Nephron (organoid): ENCODE data around the gene NEUROD6.

Experiments
- H3K27ac Mint-ChIP-seq, 3 experiments: 2 replicates each; pipeline ENCODE4 v1.8.0; 2020; ENCODE audit warnings: mixed read lengths in 3 of 3, mild to moderate bottlenecking in 2 of 3, moderate library complexity in 1 of 3
- H3K27me3 Mint-ChIP-seq: 2 replicates; pipeline ENCODE4 v1.8.0; 2021; ENCODE audit warnings: low read depth, mild to moderate bottlenecking, moderate library complexity, mixed read lengths
- H3K36me3 Mint-ChIP-seq: 2 replicates; pipeline ENCODE4 v1.8.0; 2020; ENCODE audit warnings: low read depth, mixed read lengths
- H3K4me1 Mint-ChIP-seq: 2 replicates; pipeline ENCODE4 v1.8.0; 2020; ENCODE audit warnings: mixed read lengths
- H3K4me3 Mint-ChIP-seq, 3 experiments: 2 replicates each; pipeline ENCODE4 v1.8.0; 2020; ENCODE audit warnings: mild to moderate bottlenecking in 3 of 3, mixed read lengths in 3 of 3, moderate library complexity in 2 of 3
- H3K9me3 Mint-ChIP-seq: 2 replicates; pipeline ENCODE4 v1.8.0; 2020; ENCODE audit warnings: mixed read lengths
- TF ChIP-seq, protein P1 (sequence below), 3 experiments: fragments of 200-600 bp; sonication (generic); IDR thresholded peaks; one replicate each; pipeline ENCODE4 v1.5.0; 2021; ENCODE audit warnings: antibody characterized with exemption in 3 of 3; ENCODE audit not compliant: unreplicated experiment in 3 of 3

The NEUROD6 gene

DNA sequence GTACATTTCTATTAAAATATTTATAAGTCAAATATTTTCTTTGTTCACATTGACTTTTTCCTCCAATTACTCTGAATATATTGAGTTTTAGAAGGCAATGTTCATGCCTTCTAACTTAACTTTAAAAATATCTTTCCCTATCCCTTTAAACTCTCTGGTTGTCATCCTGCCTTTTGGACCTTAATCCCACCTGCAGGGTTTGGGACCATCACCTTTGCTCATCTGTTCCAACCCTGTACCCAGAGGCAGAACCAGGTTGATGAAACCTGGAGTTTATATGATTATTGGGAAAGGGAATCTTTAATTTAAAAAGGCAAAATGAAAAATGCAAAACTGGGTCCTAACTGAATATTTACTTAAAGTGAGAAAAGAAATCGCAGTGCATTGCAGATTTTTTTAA lies 24.8 kb downstream of the NEUROD6 start:
- H3K4me3 Mint-ChIP-seq = no peak overlapping the region
- TF ChIP-seq, protein P1, sequence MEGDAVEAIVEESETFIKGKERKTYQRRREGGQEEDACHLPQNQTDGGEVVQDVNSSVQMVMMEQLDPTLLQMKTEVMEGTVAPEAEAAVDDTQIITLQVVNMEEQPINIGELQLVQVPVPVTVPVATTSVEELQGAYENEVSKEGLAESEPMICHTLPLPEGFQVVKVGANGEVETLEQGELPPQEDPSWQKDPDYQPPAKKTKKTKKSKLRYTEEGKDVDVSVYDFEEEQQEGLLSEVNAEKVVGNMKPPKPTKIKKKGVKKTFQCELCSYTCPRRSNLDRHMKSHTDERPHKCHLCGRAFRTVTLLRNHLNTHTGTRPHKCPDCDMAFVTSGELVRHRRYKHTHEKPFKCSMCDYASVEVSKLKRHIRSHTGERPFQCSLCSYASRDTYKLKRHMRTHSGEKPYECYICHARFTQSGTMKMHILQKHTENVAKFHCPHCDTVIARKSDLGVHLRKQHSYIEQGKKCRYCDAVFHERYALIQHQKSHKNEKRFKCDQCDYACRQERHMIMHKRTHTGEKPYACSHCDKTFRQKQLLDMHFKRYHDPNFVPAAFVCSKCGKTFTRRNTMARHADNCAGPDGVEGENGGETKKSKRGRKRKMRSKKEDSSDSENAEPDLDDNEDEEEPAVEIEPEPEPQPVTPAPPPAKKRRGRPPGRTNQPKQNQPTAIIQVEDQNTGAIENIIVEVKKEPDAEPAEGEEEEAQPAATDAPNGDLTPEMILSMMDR (IDR thresholded peaks at IDR 0.05; ENCODE audit: unreplicated experiment in 3 of 3) = no peak
- no peaks in the 10 kb centered on the region for H3K36me3 Mint-ChIP-seq
- peaks cover 13% of the 10 kb centered on the region for H3K4me1 Mint-ChIP-seq
- H3K27me3 Mint-ChIP-seq = peaks cover 3% of the 10 kb centered on the region
- no peak overlapping the region for H3K27ac Mint-ChIP-seq
- H3K9me3 Mint-ChIP-seq = no peaks in the 10 kb centered on the region

DNA sequence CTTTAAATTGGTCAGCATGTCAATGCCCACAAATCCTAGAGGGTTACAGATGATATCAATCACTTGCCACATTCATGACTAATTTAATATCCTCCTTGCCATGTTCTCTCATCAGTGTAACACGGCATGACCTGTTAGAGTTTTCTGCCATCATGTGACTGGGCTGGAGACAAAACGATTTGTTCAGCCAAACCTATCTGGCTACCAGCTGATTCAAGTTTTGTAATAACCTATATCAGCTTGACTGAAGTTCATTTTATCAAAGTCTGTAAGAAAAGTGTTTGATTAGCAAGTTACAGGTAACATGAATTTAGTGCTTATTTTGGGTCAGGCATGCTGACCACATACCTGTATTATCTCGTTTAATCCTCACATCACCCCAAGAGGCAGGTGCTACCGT lies 25.7 kb downstream of the NEUROD6 start:
- no peak overlapping the region for H3K4me3 Mint-ChIP-seq
- no peaks in the 10 kb centered on the region for H3K36me3 Mint-ChIP-seq
- TF ChIP-seq, protein P1 (IDR thresholded peaks at IDR 0.05; ENCODE audit: unreplicated experiment in 3 of 3) = no peak
- H3K4me1 Mint-ChIP-seq = peaks cover 22% of the 10 kb centered on the region
- H3K27me3 Mint-ChIP-seq = peaks cover 3% of the 10 kb centered on the region
- H3K27ac Mint-ChIP-seq = no peak overlapping the region
- no peaks in the 10 kb centered on the region for H3K9me3 Mint-ChIP-seq

DNA sequence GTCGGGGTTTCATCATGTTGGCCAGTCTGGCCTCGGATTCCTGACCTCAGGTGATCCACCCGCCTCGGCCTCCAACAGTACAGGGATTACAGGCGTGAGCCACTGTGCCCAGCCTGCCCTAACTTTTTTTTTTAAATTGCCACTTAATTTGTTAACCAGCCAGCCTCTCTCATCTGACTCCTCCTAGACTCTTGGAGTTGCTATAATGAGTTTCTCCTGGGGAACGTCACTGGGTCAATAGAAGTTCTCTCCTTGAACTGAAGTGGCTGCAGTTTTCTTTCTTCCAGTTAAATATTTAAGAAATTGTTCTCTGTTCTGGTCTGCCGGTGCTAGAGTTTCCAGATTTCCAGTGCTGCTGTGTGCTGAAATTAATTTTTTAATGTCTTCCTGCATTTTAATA lies 27.6 kb downstream of the NEUROD6 start:
- no peaks in the 10 kb centered on the region for H3K36me3 Mint-ChIP-seq
- TF ChIP-seq, protein P1 (IDR thresholded peaks at IDR 0.05; ENCODE audit: unreplicated experiment in 3 of 3) = no peak
- no peaks in the 10 kb centered on the region for H3K27me3 Mint-ChIP-seq
- H3K4me1 Mint-ChIP-seq = peaks cover 28% of the 10 kb centered on the region
- no peaks in the 10 kb centered on the region for H3K9me3 Mint-ChIP-seq
- no peak overlapping the region for H3K4me3 Mint-ChIP-seq
- no peak overlapping the region for H3K27ac Mint-ChIP-seq

DNA sequence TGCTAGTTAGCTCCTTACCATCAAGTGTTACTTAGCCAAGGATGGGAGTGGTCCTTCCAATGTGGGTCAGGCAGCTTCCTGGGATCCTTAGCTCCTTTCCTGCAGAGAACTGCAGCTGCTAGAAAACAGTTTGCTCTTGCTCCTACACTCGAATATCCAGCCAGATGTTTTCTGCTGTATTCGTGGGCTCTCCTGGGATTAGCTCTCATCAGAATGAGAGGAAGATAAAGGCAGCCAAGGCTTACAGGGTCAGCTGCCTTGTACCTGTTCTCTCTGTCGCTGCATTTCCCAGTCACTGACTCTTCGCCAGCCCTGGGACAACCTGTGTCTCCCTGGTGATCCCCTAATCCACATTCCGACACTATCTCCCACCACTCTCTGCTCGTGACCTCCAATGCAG lies 29.0 kb downstream of the NEUROD6 start:
- H3K4me1 Mint-ChIP-seq = peaks cover 28% of the 10 kb centered on the region
- H3K36me3 Mint-ChIP-seq = no peaks in the 10 kb centered on the region
- peaks cover 4% of the 10 kb centered on the region for H3K27me3 Mint-ChIP-seq
- H3K4me3 Mint-ChIP-seq = no peak overlapping the region
- TF ChIP-seq, protein P1 (IDR thresholded peaks at IDR 0.05; ENCODE audit: unreplicated experiment in 3 of 3) = no peak
- H3K27ac Mint-ChIP-seq = peak overlapping the region; percentile 4 to 65 (median 7)
- H3K9me3 Mint-ChIP-seq = no peaks in the 10 kb centered on the region

DNA sequence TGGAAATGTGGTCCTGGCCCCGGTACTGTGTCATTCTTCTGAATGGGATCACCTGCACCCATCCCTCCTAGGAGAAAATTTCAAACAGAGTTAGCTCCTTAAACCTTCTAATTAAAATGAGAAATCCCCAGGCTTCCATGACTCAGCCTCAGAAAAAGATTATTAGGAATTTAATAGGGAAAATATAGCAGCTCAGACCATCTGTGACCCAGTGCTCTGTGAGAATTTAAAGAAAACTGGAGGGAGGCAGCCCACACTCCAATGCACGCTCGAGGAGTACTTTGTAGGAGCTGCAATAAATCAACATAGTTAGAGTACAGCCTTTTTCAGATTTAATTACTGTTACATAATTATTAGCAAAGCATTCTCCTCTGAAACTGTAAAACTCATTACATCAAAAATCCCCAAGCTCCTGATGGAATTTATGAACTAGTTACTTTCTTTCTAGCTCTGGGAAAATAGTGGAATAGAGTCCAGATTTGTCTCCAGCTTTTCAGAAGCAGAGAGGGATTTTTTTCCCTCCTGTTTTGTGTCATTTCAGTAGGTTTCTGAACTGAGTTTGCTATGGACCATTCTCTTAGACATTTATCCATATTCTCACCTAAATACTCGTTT lies 30.1 kb downstream of the NEUROD6 start:
- Mint-ChIP-seq H3K4me3 (no peak overlapping the region), H3K27me3 (peaks cover 4% of the 10 kb centered on the region), H3K27ac (peak overlapping the region in 1 of 3 experiments; percentile 72), H3K4me1 (peaks cover 28% of the 10 kb centered on the region), H3K36me3 (no peaks in the 10 kb centered on the region), H3K9me3 (no peaks in the 10 kb centered on the region)
- TF ChIP-seq, protein P1 (IDR thresholded peaks at IDR 0.05; ENCODE audit: unreplicated experiment in 3 of 3) = no peak

DNA sequence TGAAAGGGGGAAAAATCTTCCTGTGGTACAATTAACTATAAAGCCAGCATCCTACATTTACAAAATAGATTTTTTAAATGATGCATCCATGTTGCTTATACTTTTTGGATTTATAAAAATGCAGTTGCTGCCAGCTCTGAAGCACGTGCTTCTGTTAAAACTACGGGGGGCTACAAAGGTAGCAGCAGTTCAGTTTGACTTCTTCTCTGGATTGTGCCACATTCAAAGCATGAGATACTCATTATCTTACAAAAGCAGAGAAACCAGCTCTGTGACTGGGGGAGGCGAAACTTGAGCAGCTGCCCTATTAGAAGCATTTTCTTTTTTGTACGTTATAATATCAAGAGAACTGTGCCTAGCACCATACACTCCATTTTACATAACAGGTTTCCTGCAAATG lies 31.1 kb downstream of the NEUROD6 start:
- Mint-ChIP-seq H3K4me1 (peaks cover 31% of the 10 kb centered on the region), H3K9me3 (no peaks in the 10 kb centered on the region)

More for the DNA sequence above, 31.1 kb downstream of the NEUROD6 start:
- TF ChIP-seq, protein P1 (IDR thresholded peaks at IDR 0.05; ENCODE audit: unreplicated experiment in 3 of 3) = no peak
- Mint-ChIP-seq H3K27ac (peak overlapping the region in 1 of 3 experiments; percentile 72), H3K36me3 (no peaks in the 10 kb centered on the region), H3K27me3 (peaks cover 4% of the 10 kb centered on the region), H3K4me3 (no peak overlapping the region)
